Upper lobe of left lung (tissue), 6 donors: ENCODE data around the gene ANXA2. TPM values are rescaled to one million over a fixed set of nuclear protein-coding genes. Genes with fewer than 3 reads are reported as not detected.

ENCODE experiments used
- ATAC-seq, 2 donors: fragments of 200-7000 bp; cut with Tn5 transposase; one replicate each; pipeline ENCODE4 v1.9.1; 2022; ENCODE audit warnings: mild to moderate bottlenecking in 2 of 2, moderate library complexity in 2 of 2; ENCODE audit not compliant: low FRiP score in 2 of 2
- DNase-seq, 2 donors: peaks; one replicate each; pipeline ENCODE4 v3.0.0-alpha.2; 2019 to 2020
- H3K27ac ChIP-seq, 4 donors: fragments of 200-600 bp; sonication (generic); one replicate each; pipeline ENCODE4 v1.5.1; 2016 to 2019
- H3K27me3 ChIP-seq, 4 donors: fragments of 200-600 bp; sonication (generic); one replicate each; pipeline ENCODE4 v1.5.1; 2017 to 2019
- H3K36me3 ChIP-seq, 4 donors: fragments of 200-600 bp; sonication (generic); one replicate each; pipeline ENCODE4 v1.5.1; 2016 to 2019
- H3K4me1 ChIP-seq, 4 donors: fragments of 200-600 bp; sonication (generic); one replicate each; pipeline ENCODE4 v1.5.1; 2018 to 2019
- H3K4me3 ChIP-seq, 4 donors: fragments of 200-600 bp; sonication (generic); one replicate each; pipeline ENCODE4 v1.5.1; 2017 to 2019; ENCODE audit warnings: mild to moderate bottlenecking in 2 of 4, moderate library complexity in 1 of 4
- H3K9me3 ChIP-seq, 4 donors: fragments of 200-600 bp; sonication (generic); one replicate each; pipeline ENCODE4 v1.5.1; 2018 to 2019
- CTCF ChIP-seq, 6 experiments: fragments of 450-650 bp in 4 of 6; fragments of 200-600 bp in 2 of 6; sonication (generic) in 2 of 6; IDR thresholded peaks; one replicate each; pipeline ENCODE4 v1.5.1; 2016 to 2019; ENCODE audit warnings: antibody characterized with exemption in 6 of 6
- EP300 ChIP-seq, 4 donors: sonication (generic); formaldehyde crosslinking; IDR thresholded peaks; one replicate each; pipeline ENCODE4 v1.5.1; 2017; ENCODE audit warnings: antibody characterized with exemption in 4 of 4, control low read depth in 2 of 4
- POLR2A ChIP-seq, 4 donors: fragments of 450-650 bp; IDR thresholded peaks; one replicate each; pipeline ENCODE4 v1.5.1; 2016 to 2017; ENCODE audit warnings: antibody characterized with exemption in 4 of 4, mild to moderate bottlenecking in 2 of 4
- POLR2AphosphoS5 ChIP-seq, 2 donors: sonication (generic); formaldehyde crosslinking; IDR thresholded peaks; one replicate each; pipeline ENCODE4 v1.5.1; 2017; ENCODE audit warnings: antibody characterized with exemption in 2 of 2
- WGBS, 2 donors: methylation state at CpG; one replicate each; pipeline ENCODE4 v1.1.5; 2017 to 2018; 5-methylcytosine and 5-hydroxymethylcytosine counted together
- total RNA-seq, 6 donors: library from RNA; depleted of rRNA in 4 of 6; stranded (reverse); fragments of >200 nt in 4 of 6; gene quantifications; one replicate each; pipeline versions ENCODE4 v1.1.0 to v1.2.1, GENCODE V29; 2016 to 2021
- donor health status: DM: no; HTN: no; CAD: no; lungs with moderate emphysema.
- donor health status: DM: no; HTN: yes; CAD: no; lungs with severe emphysema.

ANXA2 gene
- total RNA-seq, 6 donors from 2014 or later = 394 to 1,774 (median 1,094) TPM

- DNase-seq = no peak
- no peak overlapping the region for H3K4me3 ChIP-seq
- H3K27me3 ChIP-seq = no peaks in the 10 kb centered on the region
- TF ChIP-seq POLR2A (IDR thresholded peaks at IDR 0.05) (no peak), CTCF (IDR thresholded peaks at IDR 0.05) (no peak), POLR2AphosphoS5 (IDR thresholded peaks at IDR 0.05) (no peak)
- H3K9me3 ChIP-seq = no peaks in the 10 kb centered on the region
- 87 to 92% methylated on average over 1 of the region's 1 CpG for WGBS, 2 donors
- peaks cover 3 to 47% (median 8%) of the 10 kb centered on the region in 4 donors for H3K36me3 ChIP-seq
- no peaks in the 10 kb centered on the region for H3K4me1 ChIP-seq
- no peak overlapping the region for H3K27ac ChIP-seq
- ATAC-seq = no peak
Measured at GRCh38 chr15:60438646-60439045, 40.9 kb upstream of the ANXA2 start.

DNA sequence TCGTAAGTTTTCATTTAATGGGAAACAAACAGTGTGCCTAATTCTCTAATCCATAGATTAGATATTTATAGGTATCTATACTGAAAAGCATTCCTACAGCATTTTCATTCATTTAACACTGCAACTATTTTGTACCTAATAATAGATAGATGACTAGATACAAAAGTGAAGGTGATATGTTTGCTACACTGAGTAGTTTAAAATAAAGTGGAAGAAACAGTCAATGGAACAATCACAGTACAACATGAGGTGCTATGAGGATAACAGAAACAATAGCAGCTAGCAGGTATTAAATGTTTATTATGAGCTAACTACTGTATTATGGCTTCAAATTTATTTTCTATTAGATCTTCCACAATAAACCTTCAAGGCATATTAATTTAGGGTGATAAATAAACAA is 31.1 kb upstream of the ANXA2 start:
- H3K9me3 ChIP-seq = no peaks in the 10 kb centered on the region
- peaks cover 2 to 10% (median 6%) of the 10 kb centered on the region in 4 donors for H3K4me1 ChIP-seq
- no peaks in the 10 kb centered on the region for H3K27me3 ChIP-seq
- no peak for ATAC-seq
- 91 to 94% methylated on average over 1 of the region's 1 CpG for WGBS, 2 donors
- no peak for TF ChIP-seq CTCF (IDR thresholded peaks at IDR 0.05)
- no peak for DNase-seq
- H3K4me3 ChIP-seq = no peak overlapping the region
- H3K36me3 ChIP-seq = peaks cover 0 to 38% (median 4%) of the 10 kb centered on the region in 4 donors
- H3K27ac ChIP-seq = no peak overlapping the region

- ATAC-seq = peak in 1 of 2 donors; percentile 90
- no peak for TF ChIP-seq POLR2AphosphoS5 (IDR thresholded peaks at IDR 0.05)
- TF ChIP-seq EP300 (IDR thresholded peaks at IDR 0.05) = no peak
- TF ChIP-seq CTCF (IDR thresholded peaks at IDR 0.05) = no peak
- TF ChIP-seq POLR2A (IDR thresholded peaks at IDR 0.05) = no peak
- no peak for DNase-seq
- H3K27me3 ChIP-seq = no peaks in the 10 kb centered on the region
- 56 to 73% methylated on average over 2 of the region's 2 CpGs for WGBS, 2 donors
- H3K27ac ChIP-seq = peak overlapping the region in 3 of 4 donors; percentile 36 to 48 (median 42)
- peaks cover 7 to 17% (median 10%) of the 10 kb centered on the region in 4 donors for H3K4me1 ChIP-seq
- H3K9me3 ChIP-seq = no peaks in the 10 kb centered on the region
- H3K36me3 ChIP-seq = peaks cover 0 to 30% (median 4%) of the 10 kb centered on the region in 4 donors
- H3K4me3 ChIP-seq = no peak overlapping the region
Measured at GRCh38 chr15:60426870-60427508, 29.2 kb upstream of the ANXA2 start.

DNA sequence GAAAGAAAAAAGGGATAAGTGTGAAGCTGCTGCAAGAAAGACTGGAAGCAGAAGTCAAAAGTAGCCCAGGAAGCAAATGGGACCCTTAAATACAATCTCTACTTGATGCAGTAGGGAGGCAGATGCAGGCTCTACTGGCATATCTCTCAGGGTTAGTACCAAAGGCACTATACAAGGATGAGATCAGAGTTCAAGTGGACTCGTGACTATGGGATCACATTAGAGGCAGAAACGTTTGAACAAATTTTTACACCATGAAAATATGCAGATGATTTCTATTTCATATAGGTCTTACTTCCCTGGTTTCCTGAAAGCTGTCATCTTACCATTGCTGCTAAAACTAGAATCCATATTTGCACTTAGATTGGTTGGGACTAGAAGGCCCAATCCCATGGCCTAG is 27.7 kb upstream of the ANXA2 start:
- Histone ChIP-seq H3K36me3 (peaks cover 0 to 19% (median 0%) of the 10 kb centered on the region in 4 donors), H3K27ac (no peak overlapping the region), H3K27me3 (no peaks in the 10 kb centered on the region), H3K4me3 (no peak overlapping the region), H3K4me1 (peaks cover 7 to 17% (median 10%) of the 10 kb centered on the region in 4 donors), H3K9me3 (no peaks in the 10 kb centered on the region)
- WGBS, 2 donors = 82 to 83% methylated on average over 2 of the region's 2 CpGs
- no peak for DNase-seq
- TF ChIP-seq POLR2A (IDR thresholded peaks at IDR 0.05) (no peak), POLR2AphosphoS5 (IDR thresholded peaks at IDR 0.05) (no peak), EP300 (IDR thresholded peaks at IDR 0.05) (no peak), CTCF (IDR thresholded peaks at IDR 0.05) (no peak)
- ATAC-seq = no peak

- ATAC-seq = no peak
- H3K9me3 ChIP-seq = no peaks in the 10 kb centered on the region
- WGBS, 2 donors = 76 to 84% methylated on average over 1 of the region's 1 CpG
- DNase-seq = no peak
- peaks cover 0 to 13% (median 0%) of the 10 kb centered on the region in 4 donors for H3K36me3 ChIP-seq
- H3K27me3 ChIP-seq = no peaks in the 10 kb centered on the region
- no peak overlapping the region for H3K4me3 ChIP-seq
- TF ChIP-seq POLR2AphosphoS5 (IDR thresholded peaks at IDR 0.05) (no peak), CTCF (IDR thresholded peaks at IDR 0.05) (no peak), EP300 (IDR thresholded peaks at IDR 0.05) (no peak), POLR2A (IDR thresholded peaks at IDR 0.05) (no peak)
- peak overlapping the region in 1 of 4 donors; percentile 57 for H3K27ac ChIP-seq
- peaks cover 7 to 17% (median 10%) of the 10 kb centered on the region in 4 donors for H3K4me1 ChIP-seq
Measured at GRCh38 chr15:60424006-60424405, 26.2 kb upstream of the ANXA2 start.
